Lung (tissue), 12 donors: Measurements from ENCODE around the gene MED13L. TPM values are rescaled to one million over a fixed set of nuclear protein-coding genes. Genes with fewer than 3 reads are reported as not detected.

Experiments
- ATAC-seq: fragments of 200-7000 bp; cut with Tn5 transposase; one replicate; pipeline ENCODE4 v1.9.1; 2020; ENCODE audit warnings: moderate number of reproducible peaks; ENCODE audit not compliant: insufficient read depth, low FRiP score
- DNase-seq, 3 donors: peaks; one replicate each; pipeline ENCODE4 v3.0.0-alpha.2; 2013 to 2017
- H3K27ac ChIP-seq, 2 donors: one replicate each; pipeline ENCODE4 v1.5.1; 2013; ENCODE audit warnings: mild to moderate bottlenecking in 2 of 2, moderate library complexity in 2 of 2, control low read depth in 1 of 2, inconsistent platforms in 1 of 2, low read depth in 1 of 2, low read length in 1 of 2
- H3K27me3 ChIP-seq, 3 donors: one replicate each; pipeline ENCODE4 v1.5.1; 2013; ENCODE audit warnings: low read length in 2 of 3; ENCODE audit not compliant: control insufficient read depth in 3 of 3, insufficient read depth in 3 of 3
- H3K36me3 ChIP-seq, 4 donors: one replicate each; pipeline ENCODE4 v1.5.1; 2013; ENCODE audit warnings: low read length in 4 of 4, mild to moderate bottlenecking in 1 of 4, moderate library complexity in 1 of 4; ENCODE audit not compliant: control insufficient read depth in 4 of 4, insufficient read depth in 4 of 4
- H3K4me1 ChIP-seq, 5 donors: one replicate each; pipeline ENCODE4 v1.5.1; 2013; ENCODE audit warnings: low read length in 5 of 5, mild to moderate bottlenecking in 2 of 5, moderate library complexity in 1 of 5; ENCODE audit not compliant: control insufficient read depth in 5 of 5, insufficient read depth in 5 of 5
- H3K4me3 ChIP-seq: one replicate; pipeline ENCODE4 v1.5.1; 2013; ENCODE audit warnings: mild to moderate bottlenecking, control low read depth, moderate library complexity
- H3K9ac ChIP-seq, 2 donors: one replicate each; pipeline ENCODE4 v1.5.1; 2013; ENCODE audit warnings: low read length in 2 of 2, control low read depth in 1 of 2; ENCODE audit not compliant: insufficient read depth in 1 of 2
- H3K9me3 ChIP-seq, 4 donors: one replicate each; pipeline ENCODE4 v1.5.1; 2013; ENCODE audit warnings: low read length in 3 of 4, mild to moderate bottlenecking in 1 of 4, moderate library complexity in 1 of 4; ENCODE audit not compliant: control insufficient read depth in 4 of 4, insufficient read depth in 3 of 4
- WGBS, 2 donors: extraction: QIAGEN DNeasy Blood & Tissue Kit; methylation state at CpG; one replicate each; pipeline ENCODE4 v1.1.7; 2013; 5-methylcytosine and 5-hydroxymethylcytosine counted together
- polyA plus RNA-seq, 2 donors: library from polyadenylated mRNA; stranded (reverse); fragments of 200-250 nt; gene quantifications; one replicate each; pipeline ENCODE4 v1.2.1, GENCODE V29; 2013
- total RNA-seq, 2 donors: library from RNA; depleted of rRNA in 1 of 2; stranded (reverse); fragments of >200 nt in 1 of 2; gene quantifications; one replicate each; pipeline ENCODE4 v1.2.1, GENCODE V29; 2014 to 2021
- TF ChIP-seq, protein P1 (sequence below): IDR thresholded peaks from 2 replicates; pipeline ENCODE4 v1.5.1; 2012; ENCODE audit warnings: mild to moderate bottlenecking; ENCODE audit errors: control extremely low read depth, extremely low read depth
- donor health status: control.
- donor health status: control.
- donor health status: Bipolar disorder and iron deficiency.
- donor health status: healthy.
- donor health status: DM: yes; HTN: yes; CAD: no.

MED13L gene
- total and polyA plus RNA-seq, 4 donors: 18.2 to 329 (median 71.4) TPM

DNA sequence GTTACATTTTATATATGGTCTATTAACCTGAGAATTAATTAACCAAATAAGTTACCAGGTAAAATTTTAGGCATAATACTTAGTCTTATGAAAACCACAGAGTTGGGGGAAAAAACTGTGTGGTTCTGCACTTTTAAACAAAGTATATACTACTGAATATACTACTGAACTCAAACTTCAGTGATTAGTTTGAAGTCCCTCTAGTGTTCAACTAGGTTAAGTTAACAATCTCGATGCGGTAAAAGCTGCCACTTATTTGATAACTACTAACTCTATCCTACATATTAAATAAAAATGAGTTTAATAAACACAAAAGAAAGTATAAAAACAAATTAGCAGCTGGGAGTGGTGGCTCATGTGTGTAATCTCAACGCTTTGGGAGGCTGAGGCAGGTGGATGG, 56.7 kb downstream of the MED13L start:
- no peak for ATAC-seq
- 97% methylated on average over 3 of the region's 3 CpGs for WGBS, 2 donors
- no peak for DNase-seq
- peaks cover 0 to 15% (median 10%) of the 10 kb centered on the region in 5 donors for H3K4me1 ChIP-seq
- no peaks in the 10 kb centered on the region for H3K27me3 ChIP-seq
- no peak overlapping the region for H3K4me3 ChIP-seq
- TF ChIP-seq, protein P1, sequence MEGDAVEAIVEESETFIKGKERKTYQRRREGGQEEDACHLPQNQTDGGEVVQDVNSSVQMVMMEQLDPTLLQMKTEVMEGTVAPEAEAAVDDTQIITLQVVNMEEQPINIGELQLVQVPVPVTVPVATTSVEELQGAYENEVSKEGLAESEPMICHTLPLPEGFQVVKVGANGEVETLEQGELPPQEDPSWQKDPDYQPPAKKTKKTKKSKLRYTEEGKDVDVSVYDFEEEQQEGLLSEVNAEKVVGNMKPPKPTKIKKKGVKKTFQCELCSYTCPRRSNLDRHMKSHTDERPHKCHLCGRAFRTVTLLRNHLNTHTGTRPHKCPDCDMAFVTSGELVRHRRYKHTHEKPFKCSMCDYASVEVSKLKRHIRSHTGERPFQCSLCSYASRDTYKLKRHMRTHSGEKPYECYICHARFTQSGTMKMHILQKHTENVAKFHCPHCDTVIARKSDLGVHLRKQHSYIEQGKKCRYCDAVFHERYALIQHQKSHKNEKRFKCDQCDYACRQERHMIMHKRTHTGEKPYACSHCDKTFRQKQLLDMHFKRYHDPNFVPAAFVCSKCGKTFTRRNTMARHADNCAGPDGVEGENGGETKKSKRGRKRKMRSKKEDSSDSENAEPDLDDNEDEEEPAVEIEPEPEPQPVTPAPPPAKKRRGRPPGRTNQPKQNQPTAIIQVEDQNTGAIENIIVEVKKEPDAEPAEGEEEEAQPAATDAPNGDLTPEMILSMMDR: no peak
- H3K9ac ChIP-seq: no peak overlapping the region
- no peaks in the 10 kb centered on the region for H3K9me3 ChIP-seq
- H3K27ac ChIP-seq: no peak overlapping the region
- H3K36me3 ChIP-seq: peaks cover 0 to 2% (median 1%) of the 10 kb centered on the region in 4 donors

DNA sequence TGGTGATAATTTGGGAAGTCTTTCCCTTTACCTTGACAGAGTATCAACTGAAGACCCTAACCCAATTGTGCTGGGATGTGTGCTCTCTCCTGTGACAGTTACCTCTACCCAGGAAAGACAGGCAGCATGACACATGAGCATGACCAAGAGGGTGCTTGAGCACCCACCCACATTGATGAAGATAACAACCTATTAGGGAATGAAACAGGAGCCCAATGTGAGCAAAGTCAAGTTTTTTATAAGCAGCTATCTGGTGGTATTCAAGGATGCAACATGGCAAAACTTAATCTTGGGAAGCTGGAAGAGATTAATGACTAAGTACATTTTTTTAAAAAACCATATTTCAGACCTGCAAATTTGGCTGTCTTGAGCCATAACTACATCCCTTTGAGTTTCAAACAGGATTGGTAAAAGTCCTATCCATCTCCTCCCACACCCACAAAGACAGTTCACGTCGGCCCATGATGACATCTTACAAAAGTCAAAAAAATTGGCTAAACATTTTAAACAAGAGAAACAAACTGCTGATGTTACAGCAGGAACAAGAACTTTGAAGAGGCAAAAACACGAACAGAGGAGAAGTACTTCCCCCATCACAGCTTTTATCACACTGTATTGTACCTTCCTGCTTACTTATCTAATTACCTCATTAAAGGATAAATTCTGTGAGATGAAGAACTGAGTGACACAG, 60.3 kb downstream of the MED13L start:
- H3K4me3 ChIP-seq: no peak overlapping the region
- no peaks in the 10 kb centered on the region for H3K27me3 ChIP-seq
- no peak overlapping the region for H3K9ac ChIP-seq
- peaks cover 0 to 15% (median 4%) of the 10 kb centered on the region in 5 donors for H3K4me1 ChIP-seq
- TF ChIP-seq, protein P1: no peak
- 36 to 50% methylated on average over 3 of the region's 3 CpGs for WGBS, 2 donors
- peaks cover 0 to 2% (median 0%) of the 10 kb centered on the region in 4 donors for H3K36me3 ChIP-seq
- H3K27ac ChIP-seq: no peak overlapping the region
- no peaks in the 10 kb centered on the region for H3K9me3 ChIP-seq
- DNase-seq: no peak
- ATAC-seq: no peak

DNA sequence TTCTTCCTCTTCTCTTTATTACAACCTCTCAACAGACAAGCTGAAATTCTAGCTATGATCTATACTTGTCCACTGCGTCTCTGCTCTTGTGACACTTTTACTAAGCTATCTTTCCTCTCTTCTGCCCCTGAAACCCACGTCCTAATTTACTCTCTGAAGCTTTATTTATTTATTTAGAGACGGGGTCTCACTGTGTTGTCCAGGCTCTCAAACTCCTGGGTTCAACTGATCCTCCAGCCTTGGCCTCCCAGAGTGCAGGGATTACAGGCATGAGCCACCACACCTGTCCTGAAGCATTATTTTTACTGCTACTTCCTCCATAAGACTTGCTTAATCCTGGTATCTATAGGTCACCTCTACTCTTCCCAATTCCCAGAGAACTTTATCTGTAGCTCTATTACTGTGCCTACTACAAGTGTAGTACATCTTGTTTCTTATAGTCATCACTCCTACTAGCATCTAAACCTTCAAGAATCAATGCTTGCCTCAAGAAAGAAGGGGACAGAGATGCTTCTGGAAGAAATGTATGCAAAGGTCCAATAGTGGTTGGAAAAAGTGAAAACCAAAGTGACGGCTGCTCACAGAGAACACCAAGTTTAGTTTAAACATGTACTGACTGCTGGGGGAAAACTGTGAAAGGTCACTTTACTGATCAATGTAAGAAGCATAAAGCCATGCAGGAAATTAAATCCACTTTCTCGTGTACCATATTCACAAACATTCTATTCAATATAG, 61.3 kb downstream of the MED13L start:
- H3K4me1 ChIP-seq: peaks cover 0 to 12% (median 2%) of the 10 kb centered on the region in 5 donors
- no peak for ATAC-seq
- H3K27me3 ChIP-seq: no peaks in the 10 kb centered on the region
- H3K9ac ChIP-seq: no peak overlapping the region
- 93 to 95% methylated on average over 5 of the region's 5 CpGs for WGBS, 2 donors
- no peak for DNase-seq
- H3K9me3 ChIP-seq: no peaks in the 10 kb centered on the region
- no peak overlapping the region for H3K27ac ChIP-seq
- peaks cover 0 to 2% (median 0%) of the 10 kb centered on the region in 4 donors for H3K36me3 ChIP-seq
- H3K4me3 ChIP-seq: no peak overlapping the region
- TF ChIP-seq, protein P1: no peak
